ENCODE measurements around the gene SYT13.

Gene SYT13

DNA sequence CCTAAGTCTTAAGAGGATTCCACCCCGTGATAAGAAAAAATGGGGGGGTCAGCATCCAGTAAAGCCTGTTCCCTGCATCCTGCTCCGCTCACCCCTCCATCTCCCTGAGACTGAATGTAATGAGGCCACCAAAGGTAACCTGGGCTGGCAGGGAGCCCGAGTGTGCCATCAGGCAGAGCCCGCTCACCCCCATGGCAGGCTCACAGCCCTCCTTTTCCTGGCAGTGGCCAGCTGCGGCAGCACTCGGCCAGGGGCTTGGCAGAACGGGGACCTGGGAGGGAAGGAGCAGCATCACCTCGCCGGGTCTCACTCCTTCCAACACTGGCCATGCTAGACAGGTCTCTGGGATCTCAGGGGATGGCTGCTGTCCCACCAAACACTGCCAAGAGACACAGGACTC is 75.3 kb downstream of the SYT13 start:
- ATAC-seq (ENCODE audit: low read depth) (no peak), DNase-seq (ENCODE audit: low spot score) (no peak)
- H3K36me3 ChIP-seq (ENCODE audit: low read depth), result no peaks in the 10 kb centered on the region
- TF ChIP-seq, protein P1, sequence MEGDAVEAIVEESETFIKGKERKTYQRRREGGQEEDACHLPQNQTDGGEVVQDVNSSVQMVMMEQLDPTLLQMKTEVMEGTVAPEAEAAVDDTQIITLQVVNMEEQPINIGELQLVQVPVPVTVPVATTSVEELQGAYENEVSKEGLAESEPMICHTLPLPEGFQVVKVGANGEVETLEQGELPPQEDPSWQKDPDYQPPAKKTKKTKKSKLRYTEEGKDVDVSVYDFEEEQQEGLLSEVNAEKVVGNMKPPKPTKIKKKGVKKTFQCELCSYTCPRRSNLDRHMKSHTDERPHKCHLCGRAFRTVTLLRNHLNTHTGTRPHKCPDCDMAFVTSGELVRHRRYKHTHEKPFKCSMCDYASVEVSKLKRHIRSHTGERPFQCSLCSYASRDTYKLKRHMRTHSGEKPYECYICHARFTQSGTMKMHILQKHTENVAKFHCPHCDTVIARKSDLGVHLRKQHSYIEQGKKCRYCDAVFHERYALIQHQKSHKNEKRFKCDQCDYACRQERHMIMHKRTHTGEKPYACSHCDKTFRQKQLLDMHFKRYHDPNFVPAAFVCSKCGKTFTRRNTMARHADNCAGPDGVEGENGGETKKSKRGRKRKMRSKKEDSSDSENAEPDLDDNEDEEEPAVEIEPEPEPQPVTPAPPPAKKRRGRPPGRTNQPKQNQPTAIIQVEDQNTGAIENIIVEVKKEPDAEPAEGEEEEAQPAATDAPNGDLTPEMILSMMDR (IDR thresholded peaks at IDR 0.05; ENCODE audit: poor library complexity, severe bottlenecking), result no peak
- no peak overlapping the region for H3K4me3 ChIP-seq (ENCODE audit: severe bottlenecking)
- H3K9me3 ChIP-seq (ENCODE audit: severe bottlenecking), result no peaks in the 10 kb centered on the region
- no peaks in the 10 kb centered on the region for H3K27me3 ChIP-seq (ENCODE audit: insufficient read depth, poor library complexity, severe bottlenecking)
- no peak overlapping the region for H3K27ac ChIP-seq (ENCODE audit: poor library complexity, severe bottlenecking)
- no peaks in the 10 kb centered on the region for H3K4me1 ChIP-seq (ENCODE audit: insufficient read depth, poor library complexity, severe bottlenecking)

DNA sequence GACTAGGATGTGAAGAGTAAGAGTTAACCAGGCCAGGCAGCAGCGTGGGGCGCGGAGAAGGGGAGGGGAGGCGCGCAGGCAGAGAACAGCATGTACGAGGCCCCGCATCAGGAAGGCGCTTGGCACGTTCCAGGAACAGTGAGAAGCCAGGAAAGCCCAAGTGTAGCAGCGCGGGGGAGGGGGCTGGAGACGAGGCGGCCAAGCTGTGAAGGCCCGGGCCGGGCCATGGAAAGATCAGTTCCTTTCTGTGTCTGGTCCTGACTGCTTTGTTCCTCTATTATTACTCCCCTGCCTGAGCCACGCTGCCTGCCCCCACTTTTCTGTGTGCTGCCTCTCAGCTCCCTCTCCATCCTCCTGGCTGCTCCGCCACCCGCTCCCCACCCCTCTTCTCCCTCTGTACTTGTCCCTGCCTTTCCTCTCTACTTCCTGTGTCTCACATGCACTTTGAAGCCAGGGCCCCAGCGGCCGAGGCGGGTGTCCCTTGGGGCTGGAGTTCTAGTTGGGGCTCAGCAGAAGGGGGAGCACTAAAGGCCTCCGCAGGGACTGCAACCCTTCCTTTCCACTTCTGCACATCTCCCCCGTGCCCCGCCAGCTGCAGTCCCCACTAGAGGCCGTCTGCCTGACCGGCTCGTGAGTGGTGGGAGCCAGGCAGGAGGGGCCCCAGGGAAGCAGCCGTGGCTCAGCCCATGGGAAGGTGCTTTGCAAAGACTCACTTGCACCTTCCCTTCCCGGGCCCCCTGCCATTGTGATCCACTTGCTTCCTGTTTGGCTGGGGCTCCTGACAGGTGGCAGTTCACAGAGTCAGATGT is 76.0 kb downstream of the SYT13 start:
- no peaks in the 10 kb centered on the region for H3K36me3 ChIP-seq (ENCODE audit: low read depth)
- no peak for DNase-seq (ENCODE audit: low spot score)
- TF ChIP-seq, protein P1 (IDR thresholded peaks at IDR 0.05; ENCODE audit: poor library complexity, severe bottlenecking), result no peak
- H3K27me3 ChIP-seq (ENCODE audit: insufficient read depth, poor library complexity, severe bottlenecking), result no peaks in the 10 kb centered on the region
- H3K27ac ChIP-seq (ENCODE audit: poor library complexity, severe bottlenecking), result no peak overlapping the region
- H3K4me3 ChIP-seq (ENCODE audit: severe bottlenecking), result no peak overlapping the region
- no peaks in the 10 kb centered on the region for H3K9me3 ChIP-seq (ENCODE audit: severe bottlenecking)
- no peak for ATAC-seq (ENCODE audit: low read depth)
- H3K4me1 ChIP-seq (ENCODE audit: insufficient read depth, poor library complexity, severe bottlenecking), result no peaks in the 10 kb centered on the region

DNA sequence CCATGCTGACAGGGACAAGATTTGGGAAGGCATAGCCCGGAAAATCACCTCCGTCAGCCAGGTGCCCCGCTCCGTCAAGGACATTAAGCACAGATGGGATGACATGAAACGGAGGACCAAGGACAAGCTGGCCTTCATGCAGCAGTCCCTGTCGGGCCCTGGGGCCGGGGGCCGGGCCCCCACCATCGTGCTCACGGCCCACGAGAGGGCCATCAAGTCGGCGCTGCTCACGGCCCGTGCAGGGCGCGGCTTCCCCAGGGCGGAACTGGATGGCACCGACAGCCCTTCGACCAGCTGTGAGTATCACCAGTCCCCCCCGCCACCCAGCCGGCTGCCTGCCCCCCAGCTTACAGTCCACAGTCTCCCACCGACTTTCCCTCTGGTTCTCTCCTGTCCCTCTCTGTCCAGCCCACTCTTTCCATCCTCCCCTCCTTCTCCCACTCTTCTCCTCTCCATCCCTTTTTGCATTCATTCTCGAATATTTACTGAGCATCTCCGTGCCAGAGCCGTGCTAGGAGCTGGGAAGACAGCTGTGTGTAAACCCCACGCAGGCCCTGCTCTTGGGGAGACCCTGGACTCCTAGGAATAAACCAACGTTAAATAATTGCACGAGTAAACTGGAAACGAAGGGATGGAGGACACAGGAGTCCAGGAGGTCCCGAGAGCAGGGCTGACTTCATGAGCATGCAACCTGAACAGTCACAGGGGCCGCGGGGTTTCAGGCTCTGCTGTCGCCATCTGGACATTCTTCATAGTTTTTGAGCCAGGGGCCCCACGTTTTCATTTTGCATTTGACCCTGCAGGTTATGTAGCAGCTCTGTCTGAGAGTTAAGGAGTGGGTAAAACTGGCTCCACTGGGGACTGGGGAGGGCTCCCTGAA is 76.9 kb downstream of the SYT13 start:
- no peak overlapping the region for H3K27ac ChIP-seq (ENCODE audit: poor library complexity, severe bottlenecking)
- no peaks in the 10 kb centered on the region for H3K9me3 ChIP-seq (ENCODE audit: severe bottlenecking)
- no peaks in the 10 kb centered on the region for H3K27me3 ChIP-seq (ENCODE audit: insufficient read depth, poor library complexity, severe bottlenecking)
- TF ChIP-seq, protein P1 (IDR thresholded peaks at IDR 0.05; ENCODE audit: poor library complexity, severe bottlenecking), result no peak
- no peaks in the 10 kb centered on the region for H3K36me3 ChIP-seq (ENCODE audit: low read depth)
- H3K4me3 ChIP-seq (ENCODE audit: severe bottlenecking), result no peak overlapping the region
- DNase-seq (ENCODE audit: low spot score) (no peak), ATAC-seq (ENCODE audit: low read depth) (no peak)
- no peaks in the 10 kb centered on the region for H3K4me1 ChIP-seq (ENCODE audit: insufficient read depth, poor library complexity, severe bottlenecking)

DNA sequence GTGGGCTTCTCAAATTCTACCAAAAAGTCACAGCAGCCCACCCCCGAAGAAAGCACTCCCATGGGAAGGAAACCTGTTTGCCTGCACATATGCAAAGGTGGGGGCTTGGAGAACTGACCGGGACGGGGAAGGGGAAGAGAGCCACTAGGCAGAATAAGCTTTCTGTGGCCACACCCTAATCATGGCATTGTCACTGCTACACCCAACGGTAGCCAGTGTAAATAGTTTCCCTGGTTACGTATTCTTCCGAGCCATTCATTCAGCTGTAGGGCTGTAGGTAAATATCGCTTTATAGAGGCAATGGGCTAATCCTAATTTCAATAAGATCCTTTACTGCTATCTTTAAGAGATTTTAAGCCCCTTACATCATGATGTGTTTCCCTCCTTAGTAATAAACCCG is 78.0 kb downstream of the SYT13 start:
- Histone ChIP-seq H3K4me1 (ENCODE audit: insufficient read depth, poor library complexity, severe bottlenecking) (no peaks in the 10 kb centered on the region), H3K27ac (ENCODE audit: poor library complexity, severe bottlenecking) (no peak overlapping the region), H3K4me3 (ENCODE audit: severe bottlenecking) (no peak overlapping the region), H3K9me3 (ENCODE audit: severe bottlenecking) (no peaks in the 10 kb centered on the region), H3K27me3 (ENCODE audit: insufficient read depth, poor library complexity, severe bottlenecking) (no peaks in the 10 kb centered on the region), H3K36me3 (ENCODE audit: low read depth) (no peaks in the 10 kb centered on the region)
- ATAC-seq (ENCODE audit: low read depth) (no peak), DNase-seq (ENCODE audit: low spot score) (no peak)
- TF ChIP-seq, protein P1 (IDR thresholded peaks at IDR 0.05; ENCODE audit: poor library complexity, severe bottlenecking), result no peak

All from RWPE2 (cell line).